ENCODE results near the gene SLIT3.

DNA sequence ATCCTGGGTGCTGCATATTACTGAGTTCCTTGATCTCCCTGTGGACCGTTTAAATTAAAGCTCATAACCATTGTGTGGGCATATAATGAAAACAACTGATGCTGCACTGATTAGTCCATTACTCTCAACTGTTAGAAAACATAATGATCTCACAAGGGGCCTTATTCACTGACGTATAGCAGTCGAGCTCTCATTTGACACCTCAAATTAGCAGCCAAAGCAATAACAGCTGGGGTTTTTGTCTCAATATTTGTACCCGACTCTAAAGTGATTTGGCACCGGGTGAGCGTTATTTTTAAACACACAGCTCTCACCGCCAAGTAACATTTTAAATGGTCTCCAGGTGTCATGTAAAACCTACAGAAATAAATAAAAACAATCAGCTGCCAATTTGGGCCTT, 469.6 kb downstream of the SLIT3 start:
- TF ChIP-seq POLR2AphosphoS5 (IDR thresholded peaks at IDR 0.05; ENCODE audit: low read depth, low read length) (no peak), POLR2A (IDR thresholded peaks at IDR 0.05; ENCODE audit: low read depth, low read length) (no peak), SPI1 (IDR thresholded peaks at IDR 0.05; ENCODE audit: low read depth, low read length) (no peak)

Measured in GM12891 (cell line).